NCI-H345 treated with DMSO at 0.1 percent for 48 hours (cell line): ENCODE data around the gene TBC1D22A.

Experiments used
- DNase-seq: peaks from one replicate; lab custom pipeline; 2025; ENCODE audit not compliant: unreplicated experiment; lab: John Stamatoyannopoulos, UW

The TBC1D22A gene

GRCh38 chr22:46854125-46854870 lies 91.8 kb downstream of the TBC1D22A start:
- DNase-seq, result no peak

GRCh38 chr22:46855681-46856080 lies 93.2 kb downstream of the TBC1D22A start:
- DNase-seq, result no peak

GRCh38 chr22:46856661-46857060 lies 94.2 kb downstream of the TBC1D22A start:
- DNase-seq, result no peak

GRCh38 chr22:46857142-46857884 lies 94.9 kb downstream of the TBC1D22A start:
- DNase-seq, result no peak

GRCh38 chr22:46857885-46858143 lies 95.4 kb downstream of the TBC1D22A start:
- DNase-seq, result no peak

- DNase-seq, result no peak
Observed at GRCh38 chr22:46858181-46858771, 95.8 kb downstream of the TBC1D22A start.

- DNase-seq, result no peak
Observed at GRCh38 chr22:46860562-46860961, 98.1 kb downstream of the TBC1D22A start.

- no peak for DNase-seq
Observed at GRCh38 chr22:46861468-46862367, 99.3 kb downstream of the TBC1D22A start.

GRCh38 chr22:46862418-46863324 lies 100.2 kb downstream of the TBC1D22A start:
- no peak for DNase-seq

GRCh38 chr22:46863794-46864193 lies 101.3 kb downstream of the TBC1D22A start:
- no peak for DNase-seq

GRCh38 chr22:46864314-46865051 lies 102.0 kb downstream of the TBC1D22A start:
- DNase-seq, result no peak

GRCh38 chr22:46865052-46865434 lies 102.6 kb downstream of the TBC1D22A start:
- DNase-seq, result peak; percentile 20

- DNase-seq, result no peak
Observed at GRCh38 chr22:46865642-46866041, 103.2 kb downstream of the TBC1D22A start.

- DNase-seq, result no peak
Observed at GRCh38 chr22:46866591-46866990, 104.1 kb downstream of the TBC1D22A start.

GRCh38 chr22:46867106-46867505 lies 104.7 kb downstream of the TBC1D22A start:
- no peak for DNase-seq

- DNase-seq, result no peak
Observed at GRCh38 chr22:46869329-46869728, 106.9 kb downstream of the TBC1D22A start.

- no peak for DNase-seq
Observed at GRCh38 chr22:46869831-46870441, 107.5 kb downstream of the TBC1D22A start.

- DNase-seq, result no peak
Observed at GRCh38 chr22:46871826-46872225, 109.4 kb downstream of the TBC1D22A start.

- DNase-seq, result no peak
Observed at GRCh38 chr22:46875089-46875488, 112.6 kb downstream of the TBC1D22A start.
